ENCODE measurements around the gene MED9.

DNA sequence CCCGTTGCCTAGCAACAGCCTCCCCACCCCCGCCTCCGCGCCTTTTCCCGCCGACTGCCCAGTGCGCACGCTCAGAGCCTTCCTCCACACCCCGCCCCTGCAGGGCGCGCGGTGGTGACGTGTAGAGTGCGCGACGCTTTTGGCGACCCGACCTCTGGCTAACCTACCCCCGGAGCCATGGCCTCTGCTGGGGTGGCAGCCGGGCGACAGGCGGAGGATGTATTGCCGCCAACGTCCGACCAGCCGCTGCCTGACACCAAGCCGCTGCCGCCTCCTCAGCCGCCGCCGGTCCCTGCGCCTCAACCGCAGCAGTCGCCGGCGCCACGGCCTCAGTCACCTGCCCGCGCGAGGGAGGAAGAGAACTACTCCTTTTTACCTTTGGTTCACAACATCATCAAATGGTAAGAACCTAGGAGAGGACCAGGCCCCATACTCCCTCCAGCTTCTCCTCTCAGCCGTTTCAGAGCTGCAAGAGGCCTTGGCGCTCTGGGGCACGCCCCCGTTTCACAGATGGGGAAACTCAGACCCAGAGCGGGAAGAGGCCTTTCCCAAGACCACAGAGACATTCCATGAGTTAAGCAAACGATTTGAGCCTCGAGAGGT is at the start of gene MED9:
- TF ChIP-seq, protein P1, sequence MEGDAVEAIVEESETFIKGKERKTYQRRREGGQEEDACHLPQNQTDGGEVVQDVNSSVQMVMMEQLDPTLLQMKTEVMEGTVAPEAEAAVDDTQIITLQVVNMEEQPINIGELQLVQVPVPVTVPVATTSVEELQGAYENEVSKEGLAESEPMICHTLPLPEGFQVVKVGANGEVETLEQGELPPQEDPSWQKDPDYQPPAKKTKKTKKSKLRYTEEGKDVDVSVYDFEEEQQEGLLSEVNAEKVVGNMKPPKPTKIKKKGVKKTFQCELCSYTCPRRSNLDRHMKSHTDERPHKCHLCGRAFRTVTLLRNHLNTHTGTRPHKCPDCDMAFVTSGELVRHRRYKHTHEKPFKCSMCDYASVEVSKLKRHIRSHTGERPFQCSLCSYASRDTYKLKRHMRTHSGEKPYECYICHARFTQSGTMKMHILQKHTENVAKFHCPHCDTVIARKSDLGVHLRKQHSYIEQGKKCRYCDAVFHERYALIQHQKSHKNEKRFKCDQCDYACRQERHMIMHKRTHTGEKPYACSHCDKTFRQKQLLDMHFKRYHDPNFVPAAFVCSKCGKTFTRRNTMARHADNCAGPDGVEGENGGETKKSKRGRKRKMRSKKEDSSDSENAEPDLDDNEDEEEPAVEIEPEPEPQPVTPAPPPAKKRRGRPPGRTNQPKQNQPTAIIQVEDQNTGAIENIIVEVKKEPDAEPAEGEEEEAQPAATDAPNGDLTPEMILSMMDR (IDR thresholded peaks at IDR 0.05; ENCODE audit: borderline replicate concordance, extremely low read depth, low read length, poor library complexity, severe bottlenecking), result no peak
- no peak for TF ChIP-seq EZH2 (IDR thresholded peaks at IDR 0.05; ENCODE audit: borderline replicate concordance, low read depth, low read length, severe bottlenecking)
